ENCODE measurements around the gene TMEM254.

GRCh38 chr10:80132299-80133139, 54.1 kb downstream of the TMEM254 start, which contains the start of gene PLAC9:
- TF ChIP-seq CTCF (conservative IDR thresholded peaks at IDR 0.05; ENCODE audit: low read depth, low read length): no peak
- TF ChIP-seq NFE2L2 (IDR thresholded peaks at IDR 0.05; ENCODE audit: low read depth, low read length): no peak
- no peak for TF ChIP-seq POLR2A (IDR thresholded peaks at IDR 0.05; ENCODE audit: low read depth, low read length)
- no peak for TF ChIP-seq SMC3 (IDR thresholded peaks at IDR 0.05; ENCODE audit: low read depth, low read length)
- TF ChIP-seq MAZ (IDR thresholded peaks at IDR 0.05; ENCODE audit: borderline replicate concordance, low read depth, low read length): no peak
- TF ChIP-seq ELK1 (IDR thresholded peaks at IDR 0.05; ENCODE audit: borderline replicate concordance, low read depth, low read length): no peak
- TF ChIP-seq FOS (IDR thresholded peaks at IDR 0.05; ENCODE audit: low read depth, low read length): no peak
- TF ChIP-seq MAFK (IDR thresholded peaks at IDR 0.05; ENCODE audit: low read depth, low read length): no peak
- TF ChIP-seq, protein P1, sequence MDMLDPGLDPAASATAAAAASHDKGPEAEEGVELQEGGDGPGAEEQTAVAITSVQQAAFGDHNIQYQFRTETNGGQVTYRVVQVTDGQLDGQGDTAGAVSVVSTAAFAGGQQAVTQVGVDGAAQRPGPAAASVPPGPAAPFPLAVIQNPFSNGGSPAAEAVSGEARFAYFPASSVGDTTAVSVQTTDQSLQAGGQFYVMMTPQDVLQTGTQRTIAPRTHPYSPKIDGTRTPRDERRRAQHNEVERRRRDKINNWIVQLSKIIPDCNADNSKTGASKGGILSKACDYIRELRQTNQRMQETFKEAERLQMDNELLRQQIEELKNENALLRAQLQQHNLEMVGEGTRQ (IDR thresholded peaks at IDR 0.05; ENCODE audit: low read depth, low read length): no peak
- TF ChIP-seq RFX5 (IDR thresholded peaks at IDR 0.05; ENCODE audit: low read depth, low read length): no peak
- no peak for TF ChIP-seq RCOR1 (IDR thresholded peaks at IDR 0.05; ENCODE audit: insufficient replicate concordance, low read length)
- no peak for TF ChIP-seq BHLHE40 (IDR thresholded peaks at IDR 0.05; ENCODE audit: low read depth, low read length)
- no peak for TF ChIP-seq CEBPB (IDR thresholded peaks at IDR 0.05; ENCODE audit: low read depth, low read length)
- no peak for TF ChIP-seq RAD21 (IDR thresholded peaks at IDR 0.05; ENCODE audit: low read length)
